Measurements from ENCODE around the gene ARID5B. TPM values are rescaled to one million over a fixed set of nuclear protein-coding genes. Genes with fewer than 3 reads are reported as not detected.

The ARID5B gene
- total RNA-seq, 3 donors from 2014 or later, result 21.9 to 34.1 (median 22.4) TPM

GRCh38 chr10:61899663-61899996, 1.9 kb upstream of the ARID5B start:
- ATAC-seq (no peak), DNase-seq (no peak)
- no peak overlapping the region for H3K4me3 ChIP-seq
- H3K4me1 ChIP-seq (ENCODE audit: low read depth), result peaks cover 34% of the 10 kb centered on the region
- intact Hi-C loops (cut with DNase I, micrococcal nuclease), result loop anchor here in 1 of 2 donors (5.0 kb wide), 1 partner anchor 147 kb away; no protein-coding TSS in a partner anchor
- H3K36me3 ChIP-seq (ENCODE audit: low read depth), result no peaks in the 10 kb centered on the region
- H3K9me3 ChIP-seq, result no peaks in the 10 kb centered on the region
- no peak for TF ChIP-seq CTCF (IDR thresholded peaks at IDR 0.05)

- H3K9me3 ChIP-seq, result no peaks in the 10 kb centered on the region
- H3K4me1 ChIP-seq (ENCODE audit: low read depth), result peaks cover 39% of the 10 kb centered on the region
- ATAC-seq (peak; percentile 46), DNase-seq (peak; percentile 77 to 88 (median 78))
- H3K4me3 ChIP-seq, result peak overlapping the region; percentile 36
- no peak for TF ChIP-seq CTCF (IDR thresholded peaks at IDR 0.05)
- intact Hi-C loops (cut with DNase I, micrococcal nuclease), result loop anchor here (5.0 kb wide), 2 partner anchors 137 to 148 kb away; no protein-coding TSS in a partner anchor
- H3K36me3 ChIP-seq (ENCODE audit: low read depth), result no peaks in the 10 kb centered on the region
These were observed 1.3 kb upstream of the ARID5B start for GRCh38 chr10:61899997-61900828.

GRCh38 chr10:61901829-61902444, 438 bp downstream of the ARID5B start:
- intact Hi-C loops (cut with DNase I, micrococcal nuclease), result loop anchor here in 1 of 2 donors (5.0 kb wide), 1 partner anchor 135 kb away; no protein-coding TSS in a partner anchor
- no peak for TF ChIP-seq CTCF (IDR thresholded peaks at IDR 0.05)

GRCh38 chr10:61902445-61903220, 1.1 kb downstream of the ARID5B start:
- peak overlapping the region; percentile 67 for H3K4me3 ChIP-seq
- H3K4me1 ChIP-seq (ENCODE audit: low read depth), result peaks cover 39% of the 10 kb centered on the region
- no peaks in the 10 kb centered on the region for H3K9me3 ChIP-seq
- peak in 2 of 3 donors; percentile 35 to 74 for DNase-seq
- ATAC-seq, result peak; percentile 25
- intact Hi-C loops (cut with DNase I, micrococcal nuclease), result loop anchor here in 1 of 2 donors (5.0 kb wide), 1 partner anchor 135 kb away; no protein-coding TSS in a partner anchor
- no peaks in the 10 kb centered on the region for H3K36me3 ChIP-seq (ENCODE audit: low read depth)
- TF ChIP-seq CTCF (IDR thresholded peaks at IDR 0.05), result no peak

More at GRCh38 chr10:61901829-61902444, 438 bp downstream of the ARID5B start:
- peaks cover 46% of the 10 kb centered on the region for H3K4me1 ChIP-seq (ENCODE audit: low read depth)
- no peak for ATAC-seq
- peak in 2 of 3 donors; percentile 34 to 47 for DNase-seq
- H3K36me3 ChIP-seq (ENCODE audit: low read depth), result no peaks in the 10 kb centered on the region
- no peaks in the 10 kb centered on the region for H3K9me3 ChIP-seq
- peak overlapping the region; percentile 36 for H3K4me3 ChIP-seq

- peaks cover 33% of the 10 kb centered on the region for H3K4me1 ChIP-seq (ENCODE audit: low read depth)
- intact Hi-C loops (cut with DNase I, micrococcal nuclease), result loop anchor here in 1 of 2 donors (5.0 kb wide), 1 partner anchor 134 kb away; no protein-coding TSS in a partner anchor
- no peak for TF ChIP-seq CTCF (IDR thresholded peaks at IDR 0.05)
- H3K36me3 ChIP-seq (ENCODE audit: low read depth), result no peaks in the 10 kb centered on the region
- H3K4me3 ChIP-seq, result peak overlapping the region; percentile 67
- H3K9me3 ChIP-seq, result no peaks in the 10 kb centered on the region
- ATAC-seq (peak; percentile 67), DNase-seq (peak; percentile 68 to 85 (median 81))
These were observed 1.9 kb downstream of the ARID5B start for GRCh38 chr10:61903221-61903927.

Measured in mucosa of descending colon (tissue), 3 donors.